CD14-positive monocyte (primary cell): ENCODE results near the gene MAP2K5. TPM values are rescaled to one million over a fixed set of nuclear protein-coding genes. Genes with fewer than 3 reads are reported as not detected.

Experiments used
- DNase-seq, 3 donors: peaks; one replicate each; pipeline ENCODE4 v3.0.0-alpha.2; 2011 to 2022
- H2AFZ ChIP-seq: 2 replicates; pipeline ENCODE4 v1.6.0; 2012; ENCODE audit warnings: mild to moderate bottlenecking, low read depth, low read length, inconsistent platforms; ENCODE audit not compliant: insufficient read depth, poor library complexity, severe bottlenecking
- H3K27ac ChIP-seq, 2 donors: 1 replicate in 1 of 2; 2 replicates in 1 of 2; pipeline ENCODE4 v1.5.1; 2012 to 2013; ENCODE audit warnings: low read length in 2 of 2, control low read depth in 1 of 2, inconsistent platforms in 1 of 2, low read depth in 1 of 2, mild to moderate bottlenecking in 1 of 2
- H3K27me3 ChIP-seq, 2 donors: one replicate each; pipeline versions ENCODE4 v1.6.0 to v1.6.1; 2011 to 2013; ENCODE audit warnings: low read length in 2 of 2; ENCODE audit not compliant: control insufficient read depth in 2 of 2, insufficient read depth in 2 of 2
- H3K36me3 ChIP-seq, 2 donors: replicated peaks in 1 of 2; 1 replicate in 1 of 2; 2 replicates in 1 of 2; pipeline versions ENCODE4 v1.5.1 to v1.6.1; 2012 to 2013; ENCODE audit warnings: low read length in 2 of 2, control low read depth in 1 of 2, inconsistent platforms in 1 of 2, mild to moderate bottlenecking in 1 of 2; ENCODE audit not compliant: insufficient read depth in 2 of 2, control insufficient read depth in 1 of 2
- H3K4me1 ChIP-seq, 2 donors: 1 replicate in 1 of 2; 2 replicates in 1 of 2; pipeline versions ENCODE4 v1.5.1 to v1.6.1; 2012 to 2013; ENCODE audit warnings: low read length in 2 of 2, control low read depth in 1 of 2, inconsistent platforms in 1 of 2, mild to moderate bottlenecking in 1 of 2, moderate library complexity in 1 of 2; ENCODE audit not compliant: insufficient read depth in 2 of 2, control insufficient read depth in 1 of 2
- H3K4me2 ChIP-seq: replicated peaks from 2 replicates; pipeline ENCODE3; 2012; ENCODE audit warnings: low read length, moderate library complexity, mild to moderate bottlenecking; ENCODE audit not compliant: poor library complexity, severe bottlenecking; ENCODE audit errors: extremely low read depth
- H3K4me3 ChIP-seq, 3 experiments: fragments of 200-600 bp in 1 of 3; sonication (generic) in 1 of 3; replicated peaks in 1 of 3; 1 replicate in 2 of 3; 2 replicates in 1 of 3; pipeline ENCODE4 v1.5.1; 2011 to 2013; ENCODE audit warnings: low read length in 3 of 3, mild to moderate bottlenecking in 3 of 3, control low read depth in 2 of 3, low read depth in 2 of 3, inconsistent platforms in 1 of 3, moderate library complexity in 1 of 3
- H3K79me2 ChIP-seq: 2 replicates; pipeline ENCODE4 v1.6.0; 2012; ENCODE audit warnings: mild to moderate bottlenecking, control low read depth, inconsistent platforms, low read length, moderate library complexity; ENCODE audit not compliant: insufficient read depth
- H3K9ac ChIP-seq: 2 replicates; pipeline ENCODE4 v1.6.0; 2017; ENCODE audit warnings: low read length, mild to moderate bottlenecking; ENCODE audit not compliant: insufficient read depth, poor library complexity, severe bottlenecking
- H3K9me3 ChIP-seq, 2 donors: replicated peaks in 1 of 2; 1 replicate in 1 of 2; 2 replicates in 1 of 2; pipeline versions ENCODE4 v1.5.1 to v1.6.1; 2012 to 2013; ENCODE audit warnings: low read length in 2 of 2, control low read depth in 1 of 2; ENCODE audit not compliant: control insufficient read depth in 1 of 2, insufficient read depth in 1 of 2
- H4K20me1 ChIP-seq: 2 replicates; pipeline ENCODE4 v1.6.0; 2012; ENCODE audit warnings: mild to moderate bottlenecking, low read length, control low read depth, moderate library complexity; ENCODE audit not compliant: insufficient read depth
- H3K27ac Mint-ChIP-seq, 7 donors: one replicate each; pipeline ENCODE4 v1.8.0; 2020; ENCODE audit warnings: mild to moderate bottlenecking in 7 of 7, mixed read lengths in 7 of 7, moderate library complexity in 6 of 7, inconsistent platforms in 2 of 7
- H3K27me3 Mint-ChIP-seq, 3 donors: one replicate each; pipeline ENCODE4 v1.8.0; 2021 to 2022; ENCODE audit warnings: low read depth in 3 of 3, mild to moderate bottlenecking in 3 of 3, mixed read lengths in 3 of 3, moderate library complexity in 3 of 3, inconsistent platforms in 1 of 3
- H3K36me3 Mint-ChIP-seq, 2 donors: one replicate each; pipeline ENCODE4 v1.8.0; 2020; ENCODE audit warnings: mixed read lengths in 2 of 2, inconsistent platforms in 1 of 2, mild to moderate bottlenecking in 1 of 2
- H3K4me1 Mint-ChIP-seq: one replicate; pipeline ENCODE4 v1.8.0; 2020; ENCODE audit warnings: mild to moderate bottlenecking, mixed read lengths
- H3K4me3 Mint-ChIP-seq, 2 donors: one replicate each; pipeline ENCODE4 v1.8.0; 2020; ENCODE audit warnings: mild to moderate bottlenecking in 2 of 2, mixed read lengths in 2 of 2, moderate library complexity in 1 of 2
- H3K9me3 Mint-ChIP-seq, 7 donors: one replicate each; pipeline ENCODE4 v1.8.0; 2020 to 2022; ENCODE audit warnings: mixed read lengths in 7 of 7, mild to moderate bottlenecking in 6 of 7, moderate library complexity in 6 of 7, inconsistent platforms in 2 of 7
- CTCF ChIP-seq: fragments of 200-600 bp; IDR thresholded peaks from one replicate; pipeline ENCODE4 v1.8.0; 2022; ENCODE audit warnings: antibody characterized with exemption, mild to moderate bottlenecking
- WGBS: methylation state at CpG from one replicate; pipeline ENCODE4 v1.1.5; 2013; ENCODE audit warnings: missing lambda C conversion rate; ENCODE audit not compliant: insufficient coverage; 5-methylcytosine and 5-hydroxymethylcytosine counted together
- intact Hi-C, 2 donors: fragments of 100-400 bp; cut with micrococcal nuclease; formaldehyde crosslinking; loops; one replicate each; pipeline versions ENCODE4 v1.15.0 to v1.15.1; 2023
- polyA plus RNA-seq, 3 donors: library from polyadenylated mRNA; depleted of rRNA in 1 of 3; unstranded in 2 of 3; stranded (reverse) in 1 of 3; fragments of 300-500 nt in 2 of 3; fragments of >200 nt in 1 of 3; fragmentation: Illumina TruSeq in 2 of 3; gene quantifications; 1 replicate in 2 of 3; 2 replicates in 1 of 3; pipeline ENCODE4 v1.2.3, GENCODE V29; 2012 to 2021

MAP2K5 gene
- polyA plus RNA-seq, 3 donors: 10.2 to 11.3 (median 10.6) TPM

GRCh38 chr15:67717776-67718175 is 175.3 kb downstream of the MAP2K5 start:
- Mint-ChIP-seq H3K27ac (no peak overlapping the region), H3K9me3 (no peaks in the 10 kb centered on the region), H3K4me1 (peaks cover 13% of the 10 kb centered on the region), H3K36me3 (peaks cover 11 to 16% of the 10 kb centered on the region in 2 donors), H3K4me3 (no peak overlapping the region), H3K27me3 (peaks cover 0 to 1% (median 0%) of the 10 kb centered on the region in 3 donors)
- DNase-seq: no peak
- H3K4me3 ChIP-seq: no peak overlapping the region
- no peak overlapping the region for H3K27ac ChIP-seq
- H3K79me2 ChIP-seq: no peaks in the 10 kb centered on the region
- no peaks in the 10 kb centered on the region for H3K9me3 ChIP-seq
- TF ChIP-seq CTCF: no peak
- intact Hi-C loops: no loop called here
- WGBS: 80% methylated on average over 1 of the region's 1 CpG
- peaks cover 4% of the 10 kb centered on the region in 2 donors for H3K4me1 ChIP-seq
- no peak overlapping the region for H3K9ac ChIP-seq
- H2AFZ ChIP-seq: no peak overlapping the region
- no peaks in the 10 kb centered on the region for H3K27me3 ChIP-seq
- H3K36me3 ChIP-seq: no peaks in the 10 kb centered on the region
- no peaks in the 10 kb centered on the region for H4K20me1 ChIP-seq
- H3K4me2 ChIP-seq: no peak overlapping the region

GRCh38 chr15:67719330-67719959 is 176.9 kb downstream of the MAP2K5 start:
- TF ChIP-seq CTCF: no peak
- H3K27ac Mint-ChIP-seq: no peak overlapping the region

More at GRCh38 chr15:67719330-67719959, 176.9 kb downstream of the MAP2K5 start:
- Mint-ChIP-seq H3K9me3 (no peaks in the 10 kb centered on the region), H3K4me1 (peaks cover 14% of the 10 kb centered on the region), H3K27me3 (peaks cover 0 to 1% (median 1%) of the 10 kb centered on the region in 3 donors), H3K36me3 (peaks cover 13 to 16% of the 10 kb centered on the region in 2 donors), H3K4me3 (no peak overlapping the region)
- no CpG with 5 or more reads among the region's 1 CpG for WGBS
- H2AFZ ChIP-seq: no peak overlapping the region
- no peak overlapping the region for H3K4me2 ChIP-seq
- no peaks in the 10 kb centered on the region for H3K79me2 ChIP-seq
- no peak overlapping the region for H3K9ac ChIP-seq
- H3K27ac ChIP-seq: no peak overlapping the region
- no peak overlapping the region for H3K4me3 ChIP-seq
- DNase-seq: no peak
- H3K36me3 ChIP-seq: no peaks in the 10 kb centered on the region
- intact Hi-C loops: no loop called here
- H4K20me1 ChIP-seq: no peaks in the 10 kb centered on the region
- no peaks in the 10 kb centered on the region for H3K9me3 ChIP-seq
- no peaks in the 10 kb centered on the region for H3K27me3 ChIP-seq
- peaks cover 4% of the 10 kb centered on the region in 2 donors for H3K4me1 ChIP-seq
